Measurements from ENCODE around the gene ANKRD13B.

DNA sequence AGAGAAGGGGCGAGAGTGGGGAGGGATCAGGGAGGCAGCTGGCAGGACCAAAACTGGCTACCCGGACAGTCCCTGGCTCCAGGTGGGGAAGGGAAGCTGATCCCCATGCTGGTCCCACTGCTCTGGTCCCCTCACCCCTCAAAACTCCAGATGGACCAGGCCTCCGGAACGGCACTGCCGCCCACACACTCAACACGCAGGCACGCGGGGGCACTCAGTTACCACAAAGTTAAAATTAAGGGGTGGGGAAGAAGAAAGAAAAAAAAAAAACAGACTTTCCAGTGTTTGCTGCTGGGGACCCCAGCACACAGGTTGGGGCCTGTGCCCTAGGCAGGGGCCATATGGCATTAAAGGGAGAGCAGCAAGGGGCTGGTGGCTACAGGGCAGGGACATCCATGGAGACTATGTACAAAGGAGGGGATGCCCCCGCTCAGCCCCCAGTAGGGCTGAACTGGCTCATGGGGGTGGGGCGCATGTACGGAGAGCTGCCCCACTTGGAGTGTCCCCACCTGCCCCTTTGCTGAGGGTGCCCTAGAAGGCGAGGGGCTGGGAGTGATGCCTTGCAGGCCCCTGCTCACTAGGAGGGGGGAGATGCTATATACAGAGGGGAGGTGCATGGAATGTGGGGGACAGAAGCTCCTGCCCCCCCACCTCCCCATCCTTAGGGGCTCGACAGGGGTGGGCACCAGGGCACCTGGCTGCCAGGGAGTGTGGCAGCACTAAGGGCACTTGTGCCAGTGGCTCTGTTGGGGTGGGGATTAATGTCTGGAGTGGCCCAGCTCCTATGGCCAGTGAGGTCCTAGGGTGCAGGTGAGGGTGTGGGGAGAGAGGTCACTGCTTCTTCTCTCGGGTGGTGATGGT, 18.8 kb upstream of the ANKRD13B start:
- TF ChIP-seq POLR2A (IDR thresholded peaks at IDR 0.05) = no peak
- TF ChIP-seq, protein P1, sequence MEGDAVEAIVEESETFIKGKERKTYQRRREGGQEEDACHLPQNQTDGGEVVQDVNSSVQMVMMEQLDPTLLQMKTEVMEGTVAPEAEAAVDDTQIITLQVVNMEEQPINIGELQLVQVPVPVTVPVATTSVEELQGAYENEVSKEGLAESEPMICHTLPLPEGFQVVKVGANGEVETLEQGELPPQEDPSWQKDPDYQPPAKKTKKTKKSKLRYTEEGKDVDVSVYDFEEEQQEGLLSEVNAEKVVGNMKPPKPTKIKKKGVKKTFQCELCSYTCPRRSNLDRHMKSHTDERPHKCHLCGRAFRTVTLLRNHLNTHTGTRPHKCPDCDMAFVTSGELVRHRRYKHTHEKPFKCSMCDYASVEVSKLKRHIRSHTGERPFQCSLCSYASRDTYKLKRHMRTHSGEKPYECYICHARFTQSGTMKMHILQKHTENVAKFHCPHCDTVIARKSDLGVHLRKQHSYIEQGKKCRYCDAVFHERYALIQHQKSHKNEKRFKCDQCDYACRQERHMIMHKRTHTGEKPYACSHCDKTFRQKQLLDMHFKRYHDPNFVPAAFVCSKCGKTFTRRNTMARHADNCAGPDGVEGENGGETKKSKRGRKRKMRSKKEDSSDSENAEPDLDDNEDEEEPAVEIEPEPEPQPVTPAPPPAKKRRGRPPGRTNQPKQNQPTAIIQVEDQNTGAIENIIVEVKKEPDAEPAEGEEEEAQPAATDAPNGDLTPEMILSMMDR (IDR thresholded peaks at IDR 0.05) = no peak

Data from Peyer's patch (tissue), 4 donors.